H1 (cell line): Measurements from ENCODE around the gene OR2T12. TPM values are rescaled to one million over a fixed set of nuclear protein-coding genes. Genes with fewer than 3 reads are reported as not detected.
"Not testable (repeated sequence)": the region's sequence is repeated elsewhere in the genome, so short reads cannot be mapped to it uniquely, and the experiment has no call there.

Source experiments
- CTCF ChIA-PET: fragments of 300-600 bp; sonication (Branson Sonifier 250); formaldehyde crosslinking; loops from one replicate; lab custom pipeline; 2021; ENCODE audit not compliant: partially characterized antibody; lab: Charles Lee
- POLR2A ChIA-PET: fragments of 300-600 bp; sonication (Branson Sonifier 250); formaldehyde crosslinking; loops from one replicate; lab custom pipeline; 2021; ENCODE audit warnings: inconsistent platforms; ENCODE audit not compliant: partially characterized antibody; lab: Charles Lee
- DNase-seq, 2 experiments: peaks; one replicate each; pipeline versions ENCODE4 v3.0.0 to v3.0.0-alpha.2; 2010 to 2022; ENCODE audit warnings: low spot score in 2 of 2, low read depth in 1 of 2, mixed read lengths in 1 of 2
- FAIRE-seq: peaks from 2 replicates; lab custom pipeline; 2011; peaks lifted over from hg19 to GRCh38; lab: Jason Lieb, UNC
- H2AFZ ChIP-seq: 2 replicates; pipeline ENCODE4 v1.8.1; 2012; ENCODE audit warnings: low read length, inconsistent platforms
- H2AK5ac ChIP-seq: 2 replicates; pipeline ENCODE4 v1.6.1; 2013; ENCODE audit warnings: low read depth, low read length
- H2BK120ac ChIP-seq: replicated peaks from 2 replicates; pipeline ENCODE3; 2013; ENCODE audit warnings: low read depth, low read length, inconsistent platforms
- H2BK12ac ChIP-seq: 2 replicates; pipeline ENCODE4 v1.6.1; 2013; ENCODE audit warnings: low read depth, low read length
- H2BK15ac ChIP-seq: 2 replicates; pipeline ENCODE4 v1.6.1; 2013; ENCODE audit warnings: low read length
- H2BK20ac ChIP-seq: 2 replicates; pipeline ENCODE4 v1.6.1; 2013; ENCODE audit warnings: low read length
- H2BK5ac ChIP-seq: 2 replicates; pipeline ENCODE4 v1.6.1; 2013; ENCODE audit warnings: low read depth, low read length
- H3K14ac ChIP-seq: 2 replicates; pipeline ENCODE4 v1.6.1; 2013; ENCODE audit warnings: inconsistent platforms; ENCODE audit not compliant: insufficient read length
- H3K18ac ChIP-seq: 2 replicates; pipeline ENCODE4 v1.6.1; 2013; ENCODE audit warnings: low read length; ENCODE audit errors: extremely low read depth
- H3K23ac ChIP-seq: 2 replicates; pipeline ENCODE4 v1.6.1; 2013; ENCODE audit warnings: inconsistent platforms; ENCODE audit not compliant: insufficient read length
- H3K23me2 ChIP-seq: 2 replicates; pipeline ENCODE4 v1.6.1; 2013; ENCODE audit warnings: low read depth, low read length
- H3K27ac ChIP-seq: 2 replicates; pipeline ENCODE4 v1.6.1; 2011; ENCODE audit warnings: low read depth, low read length, inconsistent platforms
- H3K27me3 ChIP-seq, 4 experiments: replicated peaks in 1 of 4; 1 replicate in 1 of 4; 2 replicates in 3 of 4; pipeline versions ENCODE4 v1.6.1 to v1.8.1; 2011 to 2013; ENCODE audit warnings: low read length in 3 of 4, mild to moderate bottlenecking in 3 of 4, inconsistent platforms in 2 of 4, mixed read lengths in 2 of 4, moderate library complexity in 1 of 4; ENCODE audit not compliant: control insufficient read depth in 3 of 4, insufficient read depth in 3 of 4; ENCODE audit errors: extremely low read depth in 1 of 4
- H3K36me3 ChIP-seq, 4 experiments: 2 replicates each; pipeline versions ENCODE4 v1.6.1 to v1.8.1; 2011 to 2013; ENCODE audit warnings: mild to moderate bottlenecking in 4 of 4, low read length in 3 of 4, moderate library complexity in 2 of 4, control low read depth in 1 of 4, inconsistent platforms in 1 of 4; ENCODE audit not compliant: insufficient read depth in 4 of 4, control insufficient read depth in 2 of 4
- H3K4ac ChIP-seq: replicated peaks from 2 replicates; pipeline ENCODE3; 2013; ENCODE audit warnings: low read length, low read depth, mixed read lengths, inconsistent platforms; ENCODE audit not compliant: insufficient read length
- H3K4me1 ChIP-seq, 4 experiments: replicated peaks in 1 of 4; 1 replicate in 1 of 4; 2 replicates in 3 of 4; pipeline versions ENCODE4 v1.6.1 to v1.8.1; 2011 to 2013; ENCODE audit warnings: low read length in 3 of 4, inconsistent platforms in 2 of 4, mixed read lengths in 1 of 4; ENCODE audit not compliant: insufficient read depth in 4 of 4, control insufficient read depth in 3 of 4
- H3K4me2 ChIP-seq, 2 experiments: 2 replicates each; pipeline versions ENCODE4 v1.6.1 to v1.8.1; 2011 to 2013; ENCODE audit warnings: low read depth in 2 of 2, low read length in 2 of 2, control low read depth in 1 of 2, inconsistent platforms in 1 of 2, mild to moderate bottlenecking in 1 of 2; ENCODE audit not compliant: insufficient read depth in 1 of 2
- H3K4me3 ChIP-seq, 4 experiments: fragments of 200-600, 300-600 bp in 1 of 4; sonication (generic), shearing (Covaris generic), sonication (Bioruptor Twin) in 1 of 4; 2 replicates each; pipeline versions ENCODE4 v1.5.1 to v1.8.1; 2011 to 2016; ENCODE audit warnings: low read length in 4 of 4, low read depth in 3 of 4, control low read depth in 2 of 4, inconsistent platforms in 2 of 4, mild to moderate bottlenecking in 2 of 4, mixed read lengths in 1 of 4, moderate library complexity in 1 of 4; ENCODE audit not compliant: insufficient read depth in 2 of 4; ENCODE audit errors: extremely low read depth in 1 of 4
- H3K56ac ChIP-seq: replicated peaks from 2 replicates; pipeline ENCODE3; 2013; ENCODE audit warnings: low read depth, mild to moderate bottlenecking, mixed read lengths, low read length, inconsistent platforms; ENCODE audit not compliant: insufficient read length
- H3K79me1 ChIP-seq: 2 replicates; pipeline ENCODE4 v1.6.1; 2013; ENCODE audit warnings: low read depth, low read length, control low read depth
- H3K79me2 ChIP-seq, 2 experiments: 2 replicates each; pipeline versions ENCODE4 v1.6.1 to v1.8.1; 2012 to 2013; ENCODE audit warnings: low read length in 2 of 2, mild to moderate bottlenecking in 2 of 2, inconsistent platforms in 1 of 2; ENCODE audit not compliant: insufficient read depth in 2 of 2, control insufficient read depth in 1 of 2
- H3K9ac ChIP-seq, 4 experiments: replicated peaks in 1 of 4; 1 replicate in 1 of 4; 2 replicates in 3 of 4; pipeline versions ENCODE4 v1.6.1 to v1.8.1; 2011 to 2013; ENCODE audit warnings: low read depth in 3 of 4, low read length in 3 of 4, control low read depth in 2 of 4, mild to moderate bottlenecking in 2 of 4, moderate library complexity in 2 of 4, inconsistent platforms in 1 of 4; ENCODE audit errors: extremely low read depth in 1 of 4
- H3K9me3 ChIP-seq, 2 experiments: 2 replicates each; pipeline versions ENCODE4 v1.6.1 to v1.8.1; 2012 to 2013; ENCODE audit warnings: mild to moderate bottlenecking in 2 of 2, moderate library complexity in 2 of 2, control low read depth in 1 of 2, inconsistent platforms in 1 of 2, low read depth in 1 of 2, low read length in 1 of 2, mixed read lengths in 1 of 2; ENCODE audit not compliant: insufficient read depth in 2 of 2
- H4K20me1 ChIP-seq, 2 experiments: replicated peaks in 1 of 2; 2 replicates each; pipeline versions ENCODE3 to v1.8.1; 2011 to 2013; ENCODE audit warnings: inconsistent platforms in 2 of 2, low read length in 2 of 2, mild to moderate bottlenecking in 1 of 2; ENCODE audit not compliant: insufficient read depth in 2 of 2, control insufficient read depth in 1 of 2
- H4K5ac ChIP-seq: 2 replicates; pipeline ENCODE4 v1.6.1; 2013; ENCODE audit warnings: low read length, low read depth, mixed read lengths, inconsistent platforms; ENCODE audit not compliant: insufficient read length
- H4K8ac ChIP-seq: 2 replicates; pipeline ENCODE4 v1.8.0; 2013; ENCODE audit warnings: mild to moderate bottlenecking, moderate library complexity, low read length, inconsistent platforms; ENCODE audit not compliant: insufficient read depth; ENCODE audit errors: extremely low read depth
- H4K91ac ChIP-seq: replicated peaks from 2 replicates; pipeline ENCODE3; 2013; ENCODE audit warnings: low read length, mixed read lengths, inconsistent platforms; ENCODE audit not compliant: insufficient read length
- CEBPB ChIP-seq: IDR thresholded peaks from 2 replicates; pipeline ENCODE4 v1.6.1; 2012; ENCODE audit warnings: low read depth, low read length
- CHD2 ChIP-seq: IDR thresholded peaks from 2 replicates; pipeline ENCODE4 v1.6.1; 2012; ENCODE audit warnings: low read length, improper control_type of control experiment
- KDM5A ChIP-seq: fragments of 200-600 bp; IDR thresholded peaks from 2 replicates; pipeline ENCODE4 v1.7.1; 2012; ENCODE audit warnings: mild to moderate bottlenecking, low read length, inconsistent platforms, mixed read lengths
- MAFK ChIP-seq: IDR thresholded peaks from 2 replicates; pipeline ENCODE4 v1.6.1; 2012; ENCODE audit warnings: low read depth, mild to moderate bottlenecking, improper control_type of control experiment, low read length
- RBBP5 ChIP-seq: IDR thresholded peaks from 2 replicates; pipeline ENCODE4 v1.7.1; 2012; ENCODE audit warnings: low read depth, mild to moderate bottlenecking, inconsistent platforms, low read length, moderate library complexity, borderline replicate concordance
- WGBS, 2 experiments: shearing (Covaris generic) in 1 of 2; methylation state at CpG; one replicate each; pipeline versions ENCODE4 v1.1.6 to v1.1.7; 2013 to 2015; ENCODE audit warnings: low lambda C conversion rate in 2 of 2, mixed read lengths in 2 of 2, inconsistent platforms in 1 of 2, low coverage in 1 of 2, missing lambda C conversion rate in 1 of 2; ENCODE audit not compliant: insufficient replicate concordance in 2 of 2, insufficient coverage in 1 of 2, insufficient read length in 1 of 2; ENCODE audit errors: extremely low coverage in 1 of 2, missing lambda C conversion rate in 1 of 2; 5-methylcytosine and 5-hydroxymethylcytosine counted together
- polyA plus RNA-seq, 7 experiments: library from polyadenylated mRNA; depleted of rRNA in 3 of 7; stranded (reverse) in 5 of 7; unstranded in 2 of 7; fragments of >200 nt in 5 of 7; fragments of 200-250 nt in 2 of 7; gene quantifications; 1 replicate in 5 of 7; 2 replicates in 1 of 7; 4 replicates in 1 of 7; pipeline versions ENCODE4 v1.2.1 to v1.2.3, GENCODE V29; 2011 to 2013; ENCODE audit warnings: missing spikeins in 2 of 7, mixed read lengths in 2 of 7
- total RNA-seq: library from RNA; stranded (reverse); fragmentation: NEBNext Ultra II Directional; extraction: Animal tissue kit (Norgen Biotek cat#: 25700); gene quantifications from 2 replicates; pipeline ENCODE4 v1.2.1, GENCODE V29; 2021
- TF ChIP-seq, protein P1 (sequence below): IDR thresholded peaks from 2 replicates; pipeline ENCODE4 v1.6.1; 2011; ENCODE audit warnings: low read depth, mild to moderate bottlenecking, low read length; ENCODE audit not compliant: insufficient read depth

Gene OR2T12
- total and polyA plus RNA-seq, 2 of the 8 experiments (the other 6 are each of a cell fraction or from before 2014, with no cell fraction given): not detected

DNA sequence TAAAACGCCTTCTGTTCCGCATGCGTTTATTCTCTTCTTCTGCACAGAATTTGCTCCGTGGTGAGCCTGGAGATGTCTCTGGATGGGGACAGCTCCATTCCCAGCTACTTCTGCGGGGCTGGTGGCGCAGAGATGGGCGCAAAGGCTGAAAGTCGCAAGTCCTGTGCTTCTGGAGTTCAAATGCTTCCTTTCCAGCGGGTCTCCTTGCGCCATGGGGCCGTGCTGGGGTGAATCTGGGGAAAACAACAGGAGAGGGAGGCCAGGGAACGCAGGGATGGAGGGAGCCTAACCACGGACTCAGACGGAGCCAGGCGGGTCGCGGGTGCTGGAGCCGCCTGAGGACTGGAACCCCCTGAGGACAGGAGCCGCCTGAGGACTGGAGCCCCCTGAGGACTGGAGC, 2.9 kb upstream of the OR2T12 start (continued):
- no peak for TF ChIP-seq KDM5A
- TF ChIP-seq CHD2: no peak
- TF ChIP-seq MAFK: no peak
- TF ChIP-seq CEBPB: no peak
- TF ChIP-seq RBBP5: no peak
- TF ChIP-seq, protein P1, sequence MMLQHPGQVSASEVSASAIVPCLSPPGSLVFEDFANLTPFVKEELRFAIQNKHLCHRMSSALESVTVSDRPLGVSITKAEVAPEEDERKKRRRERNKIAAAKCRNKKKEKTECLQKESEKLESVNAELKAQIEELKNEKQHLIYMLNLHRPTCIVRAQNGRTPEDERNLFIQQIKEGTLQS: no peak

DNA sequence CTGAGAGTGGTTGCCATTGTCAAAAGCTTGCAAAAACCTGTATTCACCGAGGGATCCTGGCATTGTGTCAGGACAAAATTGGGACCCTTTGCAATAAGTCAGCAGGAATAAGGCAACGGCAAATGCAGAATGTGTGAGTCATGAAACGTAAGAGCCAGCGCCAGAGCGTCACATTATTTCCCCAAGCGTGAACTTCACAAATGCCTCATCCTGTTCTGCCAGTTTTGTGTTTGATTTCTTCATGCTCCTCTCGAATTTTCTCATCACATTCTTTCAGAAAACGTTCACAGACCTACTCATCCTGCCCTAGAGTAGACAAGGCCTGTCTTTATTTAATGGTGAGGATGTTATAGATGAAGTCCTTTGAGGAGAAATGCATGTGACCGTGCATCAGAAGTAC, 2.4 kb upstream of the OR2T12 start:
- H2BK20ac ChIP-seq, H3K4me1 ChIP-seq, H3K4ac ChIP-seq, H2AFZ ChIP-seq, DNase-seq, H2AK5ac ChIP-seq, H3K23me2 ChIP-seq, H3K79me2 ChIP-seq, H3K4me3 ChIP-seq, H4K91ac ChIP-seq, H2BK5ac ChIP-seq, H3K18ac ChIP-seq, H3K36me3 ChIP-seq, H3K23ac ChIP-seq, H3K14ac ChIP-seq, CTCF ChIA-PET, H4K5ac ChIP-seq, H3K4me2 ChIP-seq, H3K27me3 ChIP-seq, FAIRE-seq, H3K56ac ChIP-seq, H3K9ac ChIP-seq, H4K8ac ChIP-seq, H2BK12ac ChIP-seq, H3K79me1 ChIP-seq, H2BK15ac ChIP-seq, H4K20me1 ChIP-seq, H2BK120ac ChIP-seq, POLR2A ChIA-PET, H3K27ac ChIP-seq: not testable (repeated sequence)
- 82% methylated on average over 9 of the region's 9 CpGs; no CpG with 5 or more reads in 1 of the 2 experiments for WGBS, 2 experiments
- peaks cover 40 to 47% of the 10 kb centered on the region in 2 experiments for H3K9me3 ChIP-seq
